Measurements from ENCODE around the gene DALRD3. TPM values are rescaled to one million over a fixed set of nuclear protein-coding genes. Genes with fewer than 3 reads are reported as not detected.

The DALRD3 gene
- total and polyA plus RNA-seq, 2 donors (not counting 1 experiment from before 2014, with no cell fraction given), result 57.2 to 82.6 TPM

- Histone ChIP-seq H3K4me2 (replicated peaks; ENCODE audit: low read depth, low read length, poor library complexity, severe bottlenecking) (peak overlapping the region; percentile 98), H3K27me3 (replicated peaks in 1 of 4; ENCODE audit: control extremely low read depth in 1 of 4, control insufficient read depth in 3 of 4, insufficient read depth in 4 of 4, low read length in 3 of 4) (no peaks in the 10 kb centered on the region), H3K9me3 (ENCODE audit: control extremely low read depth in 1 of 3, control insufficient read depth in 2 of 3, insufficient read depth in 1 of 3, low read length in 2 of 3) (no peaks in the 10 kb centered on the region), H4K20me1 (ENCODE audit: control insufficient read depth, insufficient read depth, low read length, poor library complexity, severe bottlenecking) (peaks cover 5% of the 10 kb centered on the region), H3K27ac (ENCODE audit: low read length in 2 of 2) (peak overlapping the region; percentile 96 to 98), H3K4me1 (ENCODE audit: control insufficient read depth in 2 of 2, insufficient read depth in 2 of 2, low read length in 2 of 2) (peaks cover 36 to 60% of the 10 kb centered on the region in 2 donors), H2AFZ (ENCODE audit: insufficient read depth, low read depth, low read length, poor library complexity, severe bottlenecking) (peak overlapping the region; percentile 89), H3K36me3 (replicated peaks in 1 of 2; ENCODE audit: control extremely low read depth in 1 of 2, control insufficient read depth in 1 of 2, extremely low read depth in 1 of 2, insufficient read depth in 2 of 2, low read length in 1 of 2) (peaks cover 0 to 33% of the 10 kb centered on the region in 2 experiments), H3K79me2 (ENCODE audit: control insufficient read depth, insufficient read depth, low read length) (peaks cover 44% of the 10 kb centered on the region), H3K9ac (ENCODE audit: low read length) (peak overlapping the region; percentile 98), H3K4me3 (ENCODE audit: control extremely low read depth in 1 of 5, extremely low read depth in 1 of 5, insufficient read depth in 1 of 5, low read depth in 2 of 5, low read length in 4 of 5) (peak overlapping the region; percentile 66 to 92 (median 89))
- ChIA-PET POLR2A (interaction anchor here (0.5 to 6.4 kb wide), 14 partner anchors 8 to 1528 kb away, joined by 3 to 116 read pairs (median 8); partner anchors contain the start of genes ARIH2, IMPDH2, P4HTM and QRICH1), CTCF (interaction anchor here (0.9 to 3.7 kb wide), 13 partner anchors 9 to 319 kb away, joined by 3 to 52 read pairs (median 4); partner anchors contain the start of genes ARIH2, P4HTM, QRICH1 and USP4)
- peaks cover 60% of the 10 kb centered on the region for H3K4me1 Mint-ChIP-seq
- peak; percentile 99 for DNase-seq
- no peak for TF ChIP-seq CTCF (IDR thresholded peaks at IDR 0.05)
- TF ChIP-seq EZH2 (IDR thresholded peaks at IDR 0.05; ENCODE audit: borderline replicate concordance, insufficient read depth, low read depth, low read length, poor library complexity, severe bottlenecking), result no peak
- H3K27me3 Mint-ChIP-seq, result no peaks in the 10 kb centered on the region
- ATAC-seq (ENCODE audit: low read depth), result peak; percentile 69
- under 1% methylated on average over 60 of the region's 60 CpGs for WGBS (ENCODE audit: insufficient coverage)
- H3K27ac Mint-ChIP-seq, result peak overlapping the region; percentile 97
- peak overlapping the region; percentile 96 for H3K4me3 Mint-ChIP-seq
- no peaks in the 10 kb centered on the region for H3K9me3 Mint-ChIP-seq (ENCODE audit: insufficient read depth)
- intact Hi-C loops (cut with micrococcal nuclease), result loop anchor here (1.0 to 10.0 kb wide), 8 partner anchors 8 to 464 kb away; partner anchors contain the start of genes ARIH2, DAG1, IMPDH2 and IP6K2
These were observed 2.9 kb upstream of the DALRD3 start for GRCh38 chr3:49021213-49021812.
